CD14-positive monocyte (primary cell): ENCODE data around the gene SSPN. TPM values are rescaled to one million over a fixed set of nuclear protein-coding genes. Genes with fewer than 3 reads are reported as not detected.

ENCODE experiments used
- DNase-seq, 3 donors: peaks; one replicate each; pipeline ENCODE4 v3.0.0-alpha.2; 2011 to 2022
- H2AFZ ChIP-seq: 2 replicates; pipeline ENCODE4 v1.6.0; 2012; ENCODE audit warnings: mild to moderate bottlenecking, low read depth, low read length, inconsistent platforms; ENCODE audit not compliant: insufficient read depth, poor library complexity, severe bottlenecking
- H3K27ac ChIP-seq, 2 donors: 1 replicate in 1 of 2; 2 replicates in 1 of 2; pipeline ENCODE4 v1.5.1; 2012 to 2013; ENCODE audit warnings: low read length in 2 of 2, control low read depth in 1 of 2, inconsistent platforms in 1 of 2, low read depth in 1 of 2, mild to moderate bottlenecking in 1 of 2
- H3K27me3 ChIP-seq, 2 donors: one replicate each; pipeline versions ENCODE4 v1.6.0 to v1.6.1; 2011 to 2013; ENCODE audit warnings: low read length in 2 of 2; ENCODE audit not compliant: control insufficient read depth in 2 of 2, insufficient read depth in 2 of 2
- H3K36me3 ChIP-seq, 2 donors: replicated peaks in 1 of 2; 1 replicate in 1 of 2; 2 replicates in 1 of 2; pipeline versions ENCODE4 v1.5.1 to v1.6.1; 2012 to 2013; ENCODE audit warnings: low read length in 2 of 2, control low read depth in 1 of 2, inconsistent platforms in 1 of 2, mild to moderate bottlenecking in 1 of 2; ENCODE audit not compliant: insufficient read depth in 2 of 2, control insufficient read depth in 1 of 2
- H3K4me1 ChIP-seq, 2 donors: 1 replicate in 1 of 2; 2 replicates in 1 of 2; pipeline versions ENCODE4 v1.5.1 to v1.6.1; 2012 to 2013; ENCODE audit warnings: low read length in 2 of 2, control low read depth in 1 of 2, inconsistent platforms in 1 of 2, mild to moderate bottlenecking in 1 of 2, moderate library complexity in 1 of 2; ENCODE audit not compliant: insufficient read depth in 2 of 2, control insufficient read depth in 1 of 2
- H3K4me2 ChIP-seq: replicated peaks from 2 replicates; pipeline ENCODE3; 2012; ENCODE audit warnings: low read length, moderate library complexity, mild to moderate bottlenecking; ENCODE audit not compliant: poor library complexity, severe bottlenecking; ENCODE audit errors: extremely low read depth
- H3K4me3 ChIP-seq, 3 experiments: fragments of 200-600 bp in 1 of 3; sonication (generic) in 1 of 3; replicated peaks in 1 of 3; 1 replicate in 2 of 3; 2 replicates in 1 of 3; pipeline ENCODE4 v1.5.1; 2011 to 2013; ENCODE audit warnings: low read length in 3 of 3, mild to moderate bottlenecking in 3 of 3, control low read depth in 2 of 3, low read depth in 2 of 3, inconsistent platforms in 1 of 3, moderate library complexity in 1 of 3
- H3K79me2 ChIP-seq: 2 replicates; pipeline ENCODE4 v1.6.0; 2012; ENCODE audit warnings: mild to moderate bottlenecking, control low read depth, inconsistent platforms, low read length, moderate library complexity; ENCODE audit not compliant: insufficient read depth
- H3K9ac ChIP-seq: 2 replicates; pipeline ENCODE4 v1.6.0; 2017; ENCODE audit warnings: low read length, mild to moderate bottlenecking; ENCODE audit not compliant: insufficient read depth, poor library complexity, severe bottlenecking
- H3K9me3 ChIP-seq, 2 donors: replicated peaks in 1 of 2; 1 replicate in 1 of 2; 2 replicates in 1 of 2; pipeline versions ENCODE4 v1.5.1 to v1.6.1; 2012 to 2013; ENCODE audit warnings: low read length in 2 of 2, control low read depth in 1 of 2; ENCODE audit not compliant: control insufficient read depth in 1 of 2, insufficient read depth in 1 of 2
- H4K20me1 ChIP-seq: 2 replicates; pipeline ENCODE4 v1.6.0; 2012; ENCODE audit warnings: mild to moderate bottlenecking, low read length, control low read depth, moderate library complexity; ENCODE audit not compliant: insufficient read depth
- H3K27ac Mint-ChIP-seq, 7 donors: one replicate each; pipeline ENCODE4 v1.8.0; 2020; ENCODE audit warnings: mild to moderate bottlenecking in 7 of 7, mixed read lengths in 7 of 7, moderate library complexity in 6 of 7, inconsistent platforms in 2 of 7
- H3K27me3 Mint-ChIP-seq, 3 donors: one replicate each; pipeline ENCODE4 v1.8.0; 2021 to 2022; ENCODE audit warnings: low read depth in 3 of 3, mild to moderate bottlenecking in 3 of 3, mixed read lengths in 3 of 3, moderate library complexity in 3 of 3, inconsistent platforms in 1 of 3
- H3K36me3 Mint-ChIP-seq, 2 donors: one replicate each; pipeline ENCODE4 v1.8.0; 2020; ENCODE audit warnings: mixed read lengths in 2 of 2, inconsistent platforms in 1 of 2, mild to moderate bottlenecking in 1 of 2
- H3K4me1 Mint-ChIP-seq: one replicate; pipeline ENCODE4 v1.8.0; 2020; ENCODE audit warnings: mild to moderate bottlenecking, mixed read lengths
- H3K4me3 Mint-ChIP-seq, 2 donors: one replicate each; pipeline ENCODE4 v1.8.0; 2020; ENCODE audit warnings: mild to moderate bottlenecking in 2 of 2, mixed read lengths in 2 of 2, moderate library complexity in 1 of 2
- H3K9me3 Mint-ChIP-seq, 7 donors: one replicate each; pipeline ENCODE4 v1.8.0; 2020 to 2022; ENCODE audit warnings: mixed read lengths in 7 of 7, mild to moderate bottlenecking in 6 of 7, moderate library complexity in 6 of 7, inconsistent platforms in 2 of 7
- WGBS: methylation state at CpG from one replicate; pipeline ENCODE4 v1.1.5; 2013; ENCODE audit warnings: missing lambda C conversion rate; ENCODE audit not compliant: insufficient coverage; 5-methylcytosine and 5-hydroxymethylcytosine counted together
- intact Hi-C, 2 donors: fragments of 100-400 bp; cut with micrococcal nuclease; formaldehyde crosslinking; loops; one replicate each; pipeline versions ENCODE4 v1.15.0 to v1.15.1; 2023
- polyA plus RNA-seq, 3 donors: library from polyadenylated mRNA; depleted of rRNA in 1 of 3; unstranded in 2 of 3; stranded (reverse) in 1 of 3; fragments of 300-500 nt in 2 of 3; fragments of >200 nt in 1 of 3; fragmentation: Illumina TruSeq in 2 of 3; gene quantifications; 1 replicate in 2 of 3; 2 replicates in 1 of 3; pipeline ENCODE4 v1.2.3, GENCODE V29; 2012 to 2021
- TF ChIP-seq, protein P1 (sequence below): fragments of 200-600 bp; IDR thresholded peaks from one replicate; pipeline ENCODE4 v1.8.0; 2022; ENCODE audit warnings: antibody characterized with exemption, mild to moderate bottlenecking

SSPN gene
- polyA plus RNA-seq, 3 donors: 0.15 TPM; not detected in 2

DNA sequence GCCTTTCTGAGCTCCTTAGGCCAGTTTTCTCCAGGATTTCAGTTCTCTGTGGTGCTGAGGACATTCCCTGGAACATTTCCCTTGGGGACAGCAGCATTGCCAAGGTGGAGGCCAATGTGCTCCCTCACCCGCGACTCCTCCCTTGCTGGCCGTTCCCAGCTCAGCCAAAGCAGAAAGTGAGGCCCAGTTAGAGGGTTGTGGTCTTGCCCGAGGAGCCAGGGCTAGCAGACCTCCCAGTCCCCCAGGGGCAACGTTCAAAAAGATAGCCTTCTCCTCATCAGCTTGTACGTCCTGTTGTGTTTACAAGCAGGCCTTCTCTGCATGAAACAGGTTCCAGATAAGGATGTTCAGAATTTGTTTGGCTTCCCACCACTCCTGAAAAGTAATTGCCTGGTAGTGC is 78.4 kb downstream of the SSPN start:
- Histone ChIP-seq H3K36me3 (no peaks in the 10 kb centered on the region), H3K4me2 (no peak overlapping the region), H3K4me1 (peaks cover 42 to 50% of the 10 kb centered on the region in 2 donors), H3K27ac (peak overlapping the region in 1 of 2 donors; percentile 90), H3K4me3 (peak overlapping the region in 1 of 3 experiments; percentile 52), H2AFZ (peak overlapping the region; percentile 37), H4K20me1 (no peaks in the 10 kb centered on the region), H3K9me3 (no peaks in the 10 kb centered on the region), H3K27me3 (no peaks in the 10 kb centered on the region), H3K79me2 (no peaks in the 10 kb centered on the region), H3K9ac (no peak overlapping the region)
- Mint-ChIP-seq H3K4me1 (peaks cover 53% of the 10 kb centered on the region), H3K27ac (peak overlapping the region; percentile 94 to 99 (median 97)), H3K27me3 (peaks cover 0 to 3% (median 2%) of the 10 kb centered on the region in 3 donors), H3K9me3 (peaks cover 0 to 2% (median 0%) of the 10 kb centered on the region in 7 donors), H3K4me3 (no peak overlapping the region), H3K36me3 (peaks cover 2 to 3% of the 10 kb centered on the region in 2 donors)
- no peak for DNase-seq
- WGBS: 60% methylated on average over 5 of the region's 6 CpGs
- TF ChIP-seq, protein P1, sequence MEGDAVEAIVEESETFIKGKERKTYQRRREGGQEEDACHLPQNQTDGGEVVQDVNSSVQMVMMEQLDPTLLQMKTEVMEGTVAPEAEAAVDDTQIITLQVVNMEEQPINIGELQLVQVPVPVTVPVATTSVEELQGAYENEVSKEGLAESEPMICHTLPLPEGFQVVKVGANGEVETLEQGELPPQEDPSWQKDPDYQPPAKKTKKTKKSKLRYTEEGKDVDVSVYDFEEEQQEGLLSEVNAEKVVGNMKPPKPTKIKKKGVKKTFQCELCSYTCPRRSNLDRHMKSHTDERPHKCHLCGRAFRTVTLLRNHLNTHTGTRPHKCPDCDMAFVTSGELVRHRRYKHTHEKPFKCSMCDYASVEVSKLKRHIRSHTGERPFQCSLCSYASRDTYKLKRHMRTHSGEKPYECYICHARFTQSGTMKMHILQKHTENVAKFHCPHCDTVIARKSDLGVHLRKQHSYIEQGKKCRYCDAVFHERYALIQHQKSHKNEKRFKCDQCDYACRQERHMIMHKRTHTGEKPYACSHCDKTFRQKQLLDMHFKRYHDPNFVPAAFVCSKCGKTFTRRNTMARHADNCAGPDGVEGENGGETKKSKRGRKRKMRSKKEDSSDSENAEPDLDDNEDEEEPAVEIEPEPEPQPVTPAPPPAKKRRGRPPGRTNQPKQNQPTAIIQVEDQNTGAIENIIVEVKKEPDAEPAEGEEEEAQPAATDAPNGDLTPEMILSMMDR: no peak
- intact Hi-C loops: loop anchor here in 1 of 2 donors (2.0 to 10.0 kb wide), 3 partner anchors 25 to 201 kb away; partner anchors contain the start of gene BHLHE41

DNA sequence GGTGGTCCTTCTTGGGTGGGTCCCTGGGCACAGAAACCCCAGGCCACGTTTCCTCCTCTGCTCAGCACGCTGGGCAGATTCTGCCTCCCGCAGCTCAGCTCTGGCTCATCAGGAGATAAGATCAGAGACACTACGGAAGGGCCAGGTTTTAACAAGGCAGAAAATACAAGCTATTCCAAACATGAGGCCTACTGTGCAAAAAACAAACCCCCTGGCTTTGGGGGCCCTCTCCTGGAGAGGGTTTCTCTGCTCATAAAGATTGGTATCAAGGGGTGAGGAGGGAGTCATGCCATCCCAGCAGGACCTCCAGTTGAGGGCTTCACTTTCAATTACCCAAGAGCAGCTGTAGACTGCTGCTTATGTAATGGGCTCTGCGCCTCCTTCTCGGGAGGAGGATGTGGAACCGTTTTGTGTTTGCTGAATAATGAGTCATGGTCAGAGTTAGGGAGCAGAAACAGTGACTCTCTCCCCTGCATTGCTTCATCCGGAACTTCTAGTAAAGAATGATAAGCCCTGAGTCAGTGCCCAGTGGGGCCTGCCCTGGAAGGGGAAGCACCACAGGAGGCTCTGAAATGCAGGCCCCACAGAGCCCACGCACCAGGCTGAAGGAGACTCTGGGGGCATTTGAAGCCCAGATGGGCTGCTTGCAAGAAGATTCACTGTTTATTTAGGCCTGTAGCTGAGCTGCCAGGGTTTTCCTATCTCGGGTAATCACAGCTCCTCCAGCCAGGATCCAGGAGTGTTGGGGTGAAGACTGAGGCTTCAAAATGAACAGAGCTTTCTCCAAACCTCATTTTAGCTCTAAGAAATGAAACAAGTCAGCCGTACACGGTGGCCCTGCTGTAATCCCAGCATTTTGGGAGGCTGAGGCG is 79.3 kb downstream of the SSPN start:
- Mint-ChIP-seq H3K27me3 (peaks cover 0 to 3% (median 2%) of the 10 kb centered on the region in 3 donors), H3K36me3 (peaks cover 2 to 3% of the 10 kb centered on the region in 2 donors), H3K4me1 (peaks cover 55% of the 10 kb centered on the region), H3K27ac (peak overlapping the region; percentile 94 to 99 (median 97)), H3K9me3 (peaks cover 0 to 2% (median 0%) of the 10 kb centered on the region in 7 donors), H3K4me3 (peak overlapping the region; percentile 64 to 84)
- Histone ChIP-seq H3K4me1 (peaks cover 42 to 50% of the 10 kb centered on the region in 2 donors), H3K79me2 (no peaks in the 10 kb centered on the region), H3K27me3 (no peaks in the 10 kb centered on the region), H2AFZ (peak overlapping the region; percentile 75), H3K9me3 (no peaks in the 10 kb centered on the region), H3K9ac (peak overlapping the region; percentile 52), H3K36me3 (no peaks in the 10 kb centered on the region), H4K20me1 (no peaks in the 10 kb centered on the region), H3K4me2 (peak overlapping the region; percentile 63), H3K27ac (peak overlapping the region; percentile 69 to 90), H3K4me3 (peak overlapping the region in 1 of 3 experiments; percentile 52)
- intact Hi-C loops: loop anchor here in 1 of 2 donors (2.0 to 10.0 kb wide), 3 partner anchors 24 to 200 kb away; partner anchors contain the start of gene BHLHE41
- TF ChIP-seq, protein P1: no peak
- WGBS: 14% methylated on average over 9 of the region's 13 CpGs
- peak; percentile 97 to 99 (median 99) for DNase-seq
